ENCODE data around the gene CFAP157. TPM values are rescaled to one million over a fixed set of nuclear protein-coding genes. Genes with fewer than 3 reads are reported as not detected.

The CFAP157 gene
- total and polyA plus RNA-seq, 2 experiments from 2014 or later = 0.51 TPM; not detected in 1

DNA sequence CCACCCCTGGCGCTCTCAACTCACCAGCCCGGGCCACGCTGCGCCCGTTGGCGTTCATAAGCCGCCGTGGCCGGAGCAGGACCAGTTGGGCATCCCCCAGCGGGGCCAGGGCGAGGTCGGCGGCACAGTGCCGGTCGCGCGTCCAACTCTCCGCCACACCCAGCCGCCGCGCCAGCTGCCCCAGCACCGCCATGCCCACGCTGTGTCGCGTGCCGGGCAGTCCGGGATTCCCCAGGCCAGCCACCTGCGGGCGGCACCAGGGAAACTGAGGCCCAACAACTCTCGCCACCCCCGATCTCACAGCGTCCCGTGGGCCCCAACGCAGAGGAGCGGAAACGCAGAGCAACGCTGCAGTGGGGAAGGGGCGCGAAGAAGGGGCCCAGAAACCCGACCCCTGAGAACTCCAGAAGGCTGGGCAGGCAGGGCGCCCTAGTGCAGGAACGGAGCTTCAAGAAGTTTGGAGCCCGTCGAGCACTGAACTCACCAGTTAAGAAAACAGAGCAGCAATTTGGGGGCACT lies 8.2 kb downstream of the CFAP157 start:
- Histone ChIP-seq H2AFZ (peak overlapping the region; percentile 62), H4K20me1 (ENCODE audit: insufficient read depth, poor library complexity, severe bottlenecking) (no peaks in the 10 kb centered on the region), H3K4me2 (peak overlapping the region; percentile 96), H3K9me3 (ENCODE audit: low read depth) (no peaks in the 10 kb centered on the region), H3K4me3 (peak overlapping the region; percentile 31), H3K4me1 (ENCODE audit: insufficient read depth) (no peaks in the 10 kb centered on the region), H3K79me2 (no peaks in the 10 kb centered on the region), H3K27me3 (no peaks in the 10 kb centered on the region), H3K9me2 (replicated peaks; ENCODE audit: insufficient read depth) (no peaks in the 10 kb centered on the region), H3K27ac (peak overlapping the region; percentile 17), H3K36me3 (replicated peaks; ENCODE audit: insufficient read depth, low read depth) (no peaks in the 10 kb centered on the region)
- no peak for TF ChIP-seq EZH2 (IDR thresholded peaks at IDR 0.05; ENCODE audit: borderline replicate concordance)
- TF ChIP-seq EZH2phosphoT487 (IDR thresholded peaks at IDR 0.05; ENCODE audit: low read depth, severe bottlenecking, unreplicated experiment) = no peak
- no peak for TF ChIP-seq CTCF (IDR thresholded peaks at IDR 0.05; ENCODE audit: poor library complexity)
- 1% methylated on average over 33 of the region's 44 CpGs for WGBS (ENCODE audit: low lambda C conversion rate, missing lambda C conversion rate)
- DNase-seq (ENCODE audit: low spot score) = peak; percentile 55

DNA sequence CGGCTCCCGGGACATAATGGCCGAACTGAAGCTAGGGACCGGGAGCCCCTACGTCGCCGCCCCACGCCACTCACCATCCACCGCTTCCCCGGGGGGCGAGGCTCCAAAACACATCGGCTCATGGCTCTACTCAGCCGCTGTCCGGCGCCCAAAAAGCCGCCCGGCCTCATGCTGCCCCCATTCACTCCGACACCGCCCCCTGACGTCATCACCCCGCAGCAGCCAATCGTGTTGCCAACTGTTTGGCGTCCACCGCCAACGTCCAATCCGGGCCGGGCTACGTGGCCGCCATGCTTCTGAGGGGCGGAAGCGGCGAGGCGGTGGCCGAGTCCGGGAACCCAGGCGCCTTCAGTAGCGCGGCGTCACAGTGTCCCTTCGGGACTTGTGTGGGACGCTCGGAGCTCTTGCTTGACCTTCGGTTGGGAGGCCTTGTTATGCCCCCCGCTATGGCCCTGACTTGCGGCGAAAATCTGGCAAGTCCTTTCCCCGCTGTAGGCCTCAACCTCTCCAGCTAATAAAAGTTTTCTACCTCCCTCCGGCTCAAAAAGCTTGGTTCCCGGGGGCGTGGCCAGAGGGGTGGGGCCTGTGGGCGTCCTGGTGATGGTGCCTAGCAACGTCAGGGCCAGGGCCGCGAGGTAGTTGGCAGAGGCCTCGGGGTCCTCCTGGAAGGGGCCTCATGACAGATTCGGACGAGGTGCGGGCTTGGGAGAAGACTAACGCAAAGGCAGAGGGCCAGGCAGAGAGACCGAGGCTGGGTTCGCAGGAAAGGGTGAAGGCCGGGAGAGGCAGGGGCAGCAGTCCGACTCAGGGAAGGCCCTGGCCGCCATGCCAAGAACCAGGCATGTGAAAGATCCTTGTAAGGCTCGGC lies 8.9 kb downstream of the CFAP157 start, which contains the start of the genes PTRH1 and TTC16:
Gene PTRH1 (minus strand): TSS at position 194 of the 868 bp plus-strand sequence. CDS start 24 bp downstream, at position 170.
Gene TTC16 (plus strand): TSS at position 610 of the 868 bp plus-strand sequence. CDS start 67 bp downstream, at position 677.
- TF ChIP-seq EZH2 (IDR thresholded peaks at IDR 0.05; ENCODE audit: borderline replicate concordance) (no peak), EZH2phosphoT487 (IDR thresholded peaks at IDR 0.05; ENCODE audit: low read depth, severe bottlenecking, unreplicated experiment) (no peak)
- Histone ChIP-seq H2AFZ (peak within 1 kb of the TSS; percentile 62), H3K36me3 (replicated peaks; ENCODE audit: insufficient read depth, low read depth) (no peaks in the 10 kb centered on the region), H3K79me2 (no peaks in the 10 kb centered on the region), H3K9me3 (ENCODE audit: low read depth) (no peaks in the 10 kb centered on the region), H4K20me1 (ENCODE audit: insufficient read depth, poor library complexity, severe bottlenecking) (no peaks in the 10 kb centered on the region), H3K4me2 (peak within 1 kb of the TSS; percentile 96), H3K27ac (peak within 1 kb of the TSS; percentile 69), H3K9me2 (replicated peaks; ENCODE audit: insufficient read depth) (no peaks in the 10 kb centered on the region), H3K4me3 (peak within 1 kb of the TSS; percentile 46), H3K27me3 (no peaks in the 10 kb centered on the region), H3K4me1 (ENCODE audit: insufficient read depth) (no peaks in the 10 kb centered on the region)
- 7% methylated on average over 62 of the region's 65 CpGs for WGBS (ENCODE audit: low lambda C conversion rate, missing lambda C conversion rate)
- peak; percentile 97 for DNase-seq (ENCODE audit: low spot score)

DNA sequence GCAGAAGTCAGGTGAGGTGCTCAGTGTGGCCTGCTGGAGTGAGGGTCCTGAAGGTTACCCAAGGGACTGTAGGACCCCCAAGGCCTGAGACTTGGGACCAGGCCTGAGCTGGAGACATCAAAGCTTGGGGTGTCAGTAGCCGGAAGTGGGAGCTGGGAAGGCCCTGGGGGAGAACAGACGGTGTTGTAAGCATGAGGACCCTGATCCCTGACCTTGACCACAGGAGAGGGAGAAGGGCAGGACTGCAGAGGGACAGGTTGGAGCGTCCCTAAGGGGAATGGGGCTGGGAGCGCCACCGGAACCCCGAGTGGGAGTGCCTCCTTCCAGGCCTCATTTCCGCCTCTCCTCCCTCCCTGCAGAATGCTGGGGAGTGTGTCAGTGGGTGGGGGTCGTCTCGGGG lies 9.6 kb downstream of the CFAP157 start:
- peak overlapping the region; percentile 96 for H3K4me2 ChIP-seq
- no peaks in the 10 kb centered on the region for H3K27me3 ChIP-seq
- no peak for DNase-seq (ENCODE audit: low spot score)
- H3K9me2 ChIP-seq (replicated peaks; ENCODE audit: insufficient read depth) = no peaks in the 10 kb centered on the region
- no peak overlapping the region for H2AFZ ChIP-seq
- no peaks in the 10 kb centered on the region for H3K36me3 ChIP-seq (replicated peaks; ENCODE audit: insufficient read depth, low read depth)
- H3K4me3 ChIP-seq = no peak overlapping the region
- WGBS (ENCODE audit: low lambda C conversion rate, missing lambda C conversion rate) = 90% methylated on average over 7 of the region's 9 CpGs
- no peaks in the 10 kb centered on the region for H3K4me1 ChIP-seq (ENCODE audit: insufficient read depth)
- no peaks in the 10 kb centered on the region for H3K9me3 ChIP-seq (ENCODE audit: low read depth)
- no peak for TF ChIP-seq EZH2phosphoT487 (IDR thresholded peaks at IDR 0.05; ENCODE audit: low read depth, severe bottlenecking, unreplicated experiment)
- TF ChIP-seq EZH2 (IDR thresholded peaks at IDR 0.05; ENCODE audit: borderline replicate concordance) = no peak
- no peak for TF ChIP-seq CTCF (IDR thresholded peaks at IDR 0.05; ENCODE audit: poor library complexity)
- peak overlapping the region; percentile 69 for H3K27ac ChIP-seq
- H3K79me2 ChIP-seq = no peaks in the 10 kb centered on the region
- H4K20me1 ChIP-seq (ENCODE audit: insufficient read depth, poor library complexity, severe bottlenecking) = no peaks in the 10 kb centered on the region

DNA sequence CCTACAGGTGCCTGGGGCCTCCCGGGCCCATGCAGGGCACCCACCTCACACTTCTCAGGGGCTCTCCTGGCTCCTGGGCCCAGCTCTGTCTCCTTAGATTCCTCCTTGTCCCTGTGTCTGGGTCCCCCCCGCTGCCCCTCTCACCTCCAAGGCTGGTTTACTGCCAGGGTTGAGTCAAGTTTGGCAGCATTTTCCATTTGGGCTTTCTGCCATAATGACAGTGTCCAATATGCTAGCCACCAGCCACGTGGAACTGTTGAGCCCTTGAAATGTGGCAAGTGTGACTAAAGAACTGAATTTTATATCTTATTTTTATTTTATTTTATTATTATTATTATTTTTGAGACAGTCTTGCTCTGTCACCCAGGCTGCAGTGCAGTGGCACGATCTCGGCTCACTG lies 11.0 kb downstream of the CFAP157 start:
- WGBS (ENCODE audit: low lambda C conversion rate, missing lambda C conversion rate) = 94% methylated on average over 5 of the region's 5 CpGs
- Histone ChIP-seq H3K9me3 (ENCODE audit: low read depth) (no peaks in the 10 kb centered on the region), H3K4me1 (ENCODE audit: insufficient read depth) (no peaks in the 10 kb centered on the region), H3K27ac (no peak overlapping the region), H3K4me2 (no peak overlapping the region), H2AFZ (no peak overlapping the region), H3K36me3 (replicated peaks; ENCODE audit: insufficient read depth, low read depth) (no peaks in the 10 kb centered on the region), H4K20me1 (ENCODE audit: insufficient read depth, poor library complexity, severe bottlenecking) (no peaks in the 10 kb centered on the region), H3K9me2 (replicated peaks; ENCODE audit: insufficient read depth) (no peaks in the 10 kb centered on the region), H3K4me3 (no peak overlapping the region), H3K27me3 (no peaks in the 10 kb centered on the region), H3K79me2 (no peaks in the 10 kb centered on the region)
- DNase-seq (ENCODE audit: low spot score) = no peak
- TF ChIP-seq EZH2phosphoT487 (IDR thresholded peaks at IDR 0.05; ENCODE audit: low read depth, severe bottlenecking, unreplicated experiment) (no peak), EZH2 (IDR thresholded peaks at IDR 0.05; ENCODE audit: borderline replicate concordance) (no peak), CTCF (IDR thresholded peaks at IDR 0.05; ENCODE audit: poor library complexity) (no peak)

Measured in hepatocyte (in vitro differentiated cells).